Uterus (tissue), 2 donors: Measurements from ENCODE around the gene NFIA.

Experiments
- POLR2A ChIP-seq, 2 donors: fragments of 450-650 bp; IDR thresholded peaks; one replicate each; pipeline ENCODE4 v1.6.1; 2016; ENCODE audit warnings: antibody characterized with exemption in 2 of 2, mild to moderate bottlenecking in 1 of 2, moderate library complexity in 1 of 2
- TF ChIP-seq, protein P1 (sequence below), 4 experiments: fragments of 200-600 bp in 2 of 4; fragments of 450-650 bp in 2 of 4; sonication (generic) in 2 of 4; IDR thresholded peaks; one replicate each; pipeline ENCODE4 v1.5.1; 2016 to 2019; ENCODE audit warnings: antibody characterized with exemption in 4 of 4, mild to moderate bottlenecking in 2 of 4, moderate library complexity in 1 of 4

DNA sequence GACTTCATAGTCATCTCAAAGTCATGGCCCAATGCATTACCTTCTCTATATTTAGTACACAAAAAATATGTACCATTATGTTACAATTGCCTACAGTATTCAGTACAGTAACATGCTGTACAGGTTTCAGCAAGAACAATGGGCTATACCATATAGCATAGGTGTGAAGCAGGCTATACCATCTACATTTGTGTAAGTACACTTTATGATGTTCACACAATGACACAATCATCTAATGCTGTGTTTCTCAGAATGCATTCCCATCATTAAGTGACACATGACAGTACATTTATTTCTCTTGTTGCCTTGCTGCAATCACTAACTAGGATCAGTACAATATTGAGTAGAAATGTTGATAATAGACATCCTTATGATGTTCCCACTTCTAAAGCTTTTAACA, 46.5 kb upstream of the NFIA start:
- TF ChIP-seq, protein P1, sequence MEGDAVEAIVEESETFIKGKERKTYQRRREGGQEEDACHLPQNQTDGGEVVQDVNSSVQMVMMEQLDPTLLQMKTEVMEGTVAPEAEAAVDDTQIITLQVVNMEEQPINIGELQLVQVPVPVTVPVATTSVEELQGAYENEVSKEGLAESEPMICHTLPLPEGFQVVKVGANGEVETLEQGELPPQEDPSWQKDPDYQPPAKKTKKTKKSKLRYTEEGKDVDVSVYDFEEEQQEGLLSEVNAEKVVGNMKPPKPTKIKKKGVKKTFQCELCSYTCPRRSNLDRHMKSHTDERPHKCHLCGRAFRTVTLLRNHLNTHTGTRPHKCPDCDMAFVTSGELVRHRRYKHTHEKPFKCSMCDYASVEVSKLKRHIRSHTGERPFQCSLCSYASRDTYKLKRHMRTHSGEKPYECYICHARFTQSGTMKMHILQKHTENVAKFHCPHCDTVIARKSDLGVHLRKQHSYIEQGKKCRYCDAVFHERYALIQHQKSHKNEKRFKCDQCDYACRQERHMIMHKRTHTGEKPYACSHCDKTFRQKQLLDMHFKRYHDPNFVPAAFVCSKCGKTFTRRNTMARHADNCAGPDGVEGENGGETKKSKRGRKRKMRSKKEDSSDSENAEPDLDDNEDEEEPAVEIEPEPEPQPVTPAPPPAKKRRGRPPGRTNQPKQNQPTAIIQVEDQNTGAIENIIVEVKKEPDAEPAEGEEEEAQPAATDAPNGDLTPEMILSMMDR (IDR thresholded peaks at IDR 0.05): no peak
- TF ChIP-seq POLR2A (IDR thresholded peaks at IDR 0.05): no peak
